A673 (cell line): ENCODE data around the gene UQCC2. TPM values are rescaled to one million over a fixed set of nuclear protein-coding genes. Genes with fewer than 3 reads are reported as not detected.

Experiments
- BruUV-seq: library from RNA; stranded (reverse); fragments of 400-500 nt; replicated peaks from 2 replicates; lab custom pipeline; 2021; lab: Mats Ljungman, UMichigan
- CTCF ChIA-PET: fragments of 300-600 bp; sonication (Branson Sonifier 250); formaldehyde crosslinking; loops from one replicate; lab custom pipeline; 2022; ENCODE audit warnings: antibody characterized with exemption; lab: Charles Lee
- POLR2A ChIA-PET: fragments of 300-600 bp; sonication (Branson Sonifier 250); formaldehyde crosslinking; loops from one replicate; lab custom pipeline; 2022; ENCODE audit warnings: antibody characterized with exemption; ENCODE audit not compliant: low non-redundant PET; lab: Charles Lee
- DNase-seq: peaks from one replicate; pipeline ENCODE4 v3.0.0-alpha.2; 2015; ENCODE audit warnings: low spot score
- H3K27ac ChIP-seq: fragments of 200-600 bp; sonication (generic); 2 replicates; pipeline ENCODE4 v1.5.1; 2016; ENCODE audit warnings: mixed run types, low read depth, mild to moderate bottlenecking, mixed read lengths, antibody characterized with exemption, low read length; ENCODE audit not compliant: poor library complexity, severe bottlenecking
- H3K27me3 ChIP-seq: fragments of 200-600 bp; sonication (generic); replicated peaks from 2 replicates; pipeline ENCODE4 v1.6.1; 2017; ENCODE audit warnings: mixed run types, low read depth, mild to moderate bottlenecking, mixed read lengths, antibody characterized with exemption, low read length; ENCODE audit not compliant: insufficient read depth, poor library complexity
- H3K36me3 ChIP-seq: fragments of 200-600 bp; sonication (generic); 2 replicates; pipeline ENCODE4 v1.6.1; 2016; ENCODE audit warnings: mixed run types, mild to moderate bottlenecking, mixed read lengths, antibody characterized with exemption, low read length; ENCODE audit not compliant: insufficient read depth, poor library complexity, severe bottlenecking
- H3K4me1 ChIP-seq: fragments of 200-600 bp; sonication (generic); 2 replicates; pipeline ENCODE4 v1.6.1; 2017; ENCODE audit warnings: mixed run types, mild to moderate bottlenecking, mixed read lengths, antibody characterized with exemption, low read length; ENCODE audit not compliant: insufficient read depth, poor library complexity, severe bottlenecking
- H3K4me3 ChIP-seq: fragments of 200-600 bp; sonication (generic); 2 replicates; pipeline ENCODE4 v1.5.1; 2016; ENCODE audit warnings: low read depth, mixed run types, mild to moderate bottlenecking, mixed read lengths, low read length; ENCODE audit not compliant: poor library complexity, severe bottlenecking
- H3K9me3 ChIP-seq: fragments of 200-600 bp; sonication (generic); 2 replicates; pipeline ENCODE4 v1.6.1; 2016; ENCODE audit warnings: mixed run types, low read depth, mild to moderate bottlenecking, mixed read lengths, antibody characterized with exemption, low read length; ENCODE audit not compliant: poor library complexity, severe bottlenecking
- EZH2 ChIP-seq: fragments of 200-600 bp; sonication (generic); IDR thresholded peaks from 2 replicates; pipeline ENCODE4 v1.6.1; 2017; ENCODE audit warnings: borderline replicate concordance, low read depth, mild to moderate bottlenecking, mixed read lengths, antibody characterized with exemption, low read length; ENCODE audit not compliant: poor library complexity, severe bottlenecking
- intact Hi-C: fragments of 100-400 bp; cut with micrococcal nuclease; formaldehyde crosslinking; loops from one replicate; pipeline ENCODE4 v1.10.0; 2022; ENCODE audit not compliant: unreplicated experiment
- total RNA-seq: library from RNA; stranded (reverse); gene quantifications from 2 replicates; pipeline ENCODE4 v1.2.3, GENCODE V29; 2021
- TF ChIP-seq, protein P1 (sequence below): fragments of 300-800, 200-600 bp; sonication (generic); conservative IDR thresholded peaks from 2 replicates; pipeline ENCODE4 v1.5.1; 2017; ENCODE audit warnings: low read depth, mild to moderate bottlenecking, antibody characterized with exemption, low read length, moderate library complexity, mixed read lengths

UQCC2 gene
- total RNA-seq, 1 experiment from 2014 or later = 124 TPM

DNA sequence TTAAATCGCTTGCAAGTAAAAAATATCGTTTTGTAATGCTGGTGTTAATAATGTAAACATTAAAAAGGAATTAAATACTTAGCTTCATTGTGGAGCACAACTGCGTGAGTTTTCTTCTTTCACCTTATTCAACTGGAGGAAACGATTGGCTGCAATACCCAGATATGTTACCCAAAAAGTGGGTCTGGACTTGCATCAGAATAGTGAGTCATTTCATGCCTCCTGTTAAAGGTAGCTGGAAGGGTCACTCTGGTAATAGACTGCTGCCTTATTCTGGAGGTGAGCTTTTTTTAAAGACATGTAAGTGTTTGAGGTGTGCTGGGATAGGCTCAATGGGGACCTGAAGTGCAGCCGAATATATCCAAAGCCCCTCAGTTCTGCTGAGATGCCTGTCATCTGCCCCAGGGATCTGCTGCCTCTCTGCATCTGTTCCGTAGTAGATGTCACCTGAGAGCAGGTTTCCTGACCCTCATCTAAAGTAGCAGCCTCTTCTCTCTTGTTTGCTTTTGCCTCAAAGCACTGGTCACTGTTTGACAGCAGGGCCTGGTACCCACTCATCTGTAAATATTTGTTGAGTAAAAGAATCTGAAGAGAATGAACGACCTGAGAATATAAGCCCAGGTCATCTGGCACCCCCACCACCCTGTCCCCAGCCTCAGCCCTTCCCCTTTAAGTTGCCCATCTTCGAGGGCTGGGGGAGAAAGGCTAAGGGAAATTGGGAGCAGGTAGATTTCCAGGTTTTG lies 5.6 kb upstream of the UQCC2 start:
- Histone ChIP-seq H3K9me3 (no peaks in the 10 kb centered on the region), H3K4me3 (no peak overlapping the region), H3K4me1 (peaks cover 2% of the 10 kb centered on the region), H3K27me3 (no peaks in the 10 kb centered on the region), H3K27ac (no peak overlapping the region), H3K36me3 (no peaks in the 10 kb centered on the region)
- ChIA-PET POLR2A (no interaction called here), CTCF (no interaction called here)
- intact Hi-C loops = loop anchor here (10.0 kb wide), 1 partner anchor 438 kb away; no protein-coding TSS in a partner anchor
- TF ChIP-seq, protein P1, sequence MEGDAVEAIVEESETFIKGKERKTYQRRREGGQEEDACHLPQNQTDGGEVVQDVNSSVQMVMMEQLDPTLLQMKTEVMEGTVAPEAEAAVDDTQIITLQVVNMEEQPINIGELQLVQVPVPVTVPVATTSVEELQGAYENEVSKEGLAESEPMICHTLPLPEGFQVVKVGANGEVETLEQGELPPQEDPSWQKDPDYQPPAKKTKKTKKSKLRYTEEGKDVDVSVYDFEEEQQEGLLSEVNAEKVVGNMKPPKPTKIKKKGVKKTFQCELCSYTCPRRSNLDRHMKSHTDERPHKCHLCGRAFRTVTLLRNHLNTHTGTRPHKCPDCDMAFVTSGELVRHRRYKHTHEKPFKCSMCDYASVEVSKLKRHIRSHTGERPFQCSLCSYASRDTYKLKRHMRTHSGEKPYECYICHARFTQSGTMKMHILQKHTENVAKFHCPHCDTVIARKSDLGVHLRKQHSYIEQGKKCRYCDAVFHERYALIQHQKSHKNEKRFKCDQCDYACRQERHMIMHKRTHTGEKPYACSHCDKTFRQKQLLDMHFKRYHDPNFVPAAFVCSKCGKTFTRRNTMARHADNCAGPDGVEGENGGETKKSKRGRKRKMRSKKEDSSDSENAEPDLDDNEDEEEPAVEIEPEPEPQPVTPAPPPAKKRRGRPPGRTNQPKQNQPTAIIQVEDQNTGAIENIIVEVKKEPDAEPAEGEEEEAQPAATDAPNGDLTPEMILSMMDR = no peak
- no peak for TF ChIP-seq EZH2
- no TSS peak for BruUV-seq
- no peak for DNase-seq

DNA sequence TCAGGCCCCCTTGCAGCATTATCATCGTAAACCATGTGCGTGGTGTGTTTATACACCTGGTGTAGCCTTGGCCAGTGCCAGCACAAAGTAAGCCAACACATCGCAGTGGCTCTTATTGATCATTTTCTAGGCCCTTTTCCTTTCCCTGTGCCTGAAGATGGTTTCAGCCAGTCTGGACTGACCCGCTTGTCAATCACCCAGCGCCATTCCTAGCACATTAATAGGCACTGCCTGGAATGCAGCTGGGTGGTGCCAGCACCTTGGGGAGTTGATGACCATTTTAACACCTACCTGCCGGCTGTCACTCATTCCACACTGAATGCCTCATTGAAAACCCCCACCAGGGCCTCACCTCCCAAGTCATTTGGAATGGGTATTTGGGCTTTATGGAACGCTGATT lies 4.9 kb upstream of the UQCC2 start:
- ChIA-PET CTCF (no interaction called here), POLR2A (no interaction called here)
- Histone ChIP-seq H3K36me3 (no peaks in the 10 kb centered on the region), H3K27ac (no peak overlapping the region), H3K4me3 (no peak overlapping the region), H3K9me3 (no peaks in the 10 kb centered on the region), H3K27me3 (no peaks in the 10 kb centered on the region), H3K4me1 (peaks cover 5% of the 10 kb centered on the region)
- no TSS peak for BruUV-seq
- TF ChIP-seq EZH2 = no peak
- TF ChIP-seq, protein P1 = no peak
- no peak for DNase-seq
- intact Hi-C loops = loop anchor here (10.0 kb wide), 1 partner anchor 438 kb away; no protein-coding TSS in a partner anchor

DNA sequence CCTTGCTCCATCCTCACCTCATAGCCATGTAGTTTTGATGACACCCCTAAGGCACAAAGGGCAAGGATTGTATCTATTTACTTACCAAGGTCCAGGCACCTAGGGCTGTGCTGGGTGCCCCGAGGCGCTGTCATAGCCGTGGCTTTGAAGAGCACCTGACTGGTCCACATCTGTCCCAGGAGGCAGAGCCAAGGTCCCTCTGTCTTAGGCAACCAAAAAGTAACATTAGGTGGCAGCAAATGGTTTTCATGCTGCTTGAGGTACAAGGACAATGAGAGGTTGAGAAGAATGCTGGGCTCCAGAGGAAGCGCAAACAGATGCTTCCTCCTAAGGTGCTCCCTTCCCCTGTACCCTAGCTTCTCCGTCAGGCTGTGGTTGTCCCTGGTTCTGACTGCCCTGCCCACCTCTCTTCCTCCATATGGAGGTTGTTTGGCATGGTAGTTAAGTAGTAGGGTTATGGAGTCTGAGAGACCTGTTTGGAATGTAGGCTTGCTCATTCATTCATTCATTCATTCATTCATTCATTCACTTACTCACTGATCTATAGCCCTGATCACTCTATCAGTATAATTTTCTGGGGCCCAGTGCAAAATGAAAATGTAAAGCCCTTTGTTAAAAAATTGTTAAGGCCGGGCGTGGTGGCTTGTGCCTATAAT lies 3.0 kb upstream of the UQCC2 start:
- H3K4me3 ChIP-seq = no peak overlapping the region
- POLR2A ChIA-PET = no interaction called here
- H3K9me3 ChIP-seq = no peaks in the 10 kb centered on the region
- H3K4me1 ChIP-seq = peaks cover 20% of the 10 kb centered on the region
- intact Hi-C loops = loop anchor here (5.0 to 10.0 kb wide), 2 partner anchors 58 to 440 kb away; no protein-coding TSS in a partner anchor
- CTCF ChIA-PET = no interaction called here
- peaks cover 7% of the 10 kb centered on the region for H3K36me3 ChIP-seq
- BruUV-seq = no TSS peak
- TF ChIP-seq, protein P1 = no peak
- TF ChIP-seq EZH2 = no peak
- no peaks in the 10 kb centered on the region for H3K27me3 ChIP-seq
- no peak for DNase-seq
- no peak overlapping the region for H3K27ac ChIP-seq
